GM12878 (cell line): Measurements from ENCODE around the gene ANKRD66.

Source experiments
- ATF7 ChIP-seq: fragments of 450-650 bp; IDR thresholded peaks from 2 replicates; pipeline ENCODE4 v1.6.1; 2016; ENCODE audit warnings: low read depth, mild to moderate bottlenecking
- CREB1 ChIP-seq: IDR thresholded peaks from 2 replicates; pipeline ENCODE4 v1.6.1; 2012; ENCODE audit warnings: low read depth, mild to moderate bottlenecking, inconsistent platforms
- FOXM1 ChIP-seq: IDR thresholded peaks from 2 replicates; pipeline ENCODE4 v1.6.1; 2012; ENCODE audit warnings: low read depth, mild to moderate bottlenecking, inconsistent platforms, low read length, moderate library complexity
- HDAC6 ChIP-seq: fragments of 200-600 bp; sonication (generic); IDR thresholded peaks from one replicate; pipeline ENCODE4 v1.8.0; 2017; ENCODE audit warnings: antibody characterized with exemption; ENCODE audit not compliant: unreplicated experiment
- SPI1 ChIP-seq: IDR thresholded peaks from 2 replicates; pipeline ENCODE4 v1.6.1; 2011; ENCODE audit warnings: low read depth, mild to moderate bottlenecking, low read length, moderate library complexity, borderline replicate concordance; ENCODE audit not compliant: insufficient read depth
- TAF1 ChIP-seq: IDR thresholded peaks from 2 replicates; pipeline ENCODE4 v1.6.1; 2011; ENCODE audit warnings: mild to moderate bottlenecking, low read depth, low read length, borderline replicate concordance
- TF ChIP-seq, protein P1 (sequence below): fragments of 450-650 bp; IDR thresholded peaks from 2 replicates; pipeline ENCODE4 v1.6.1; 2017; ENCODE audit warnings: mild to moderate bottlenecking
- TF ChIP-seq, protein P2 (sequence below), 3 experiments: IDR thresholded peaks in 2 of 3; conservative IDR thresholded peaks in 1 of 3; 2 replicates each; pipeline ENCODE4 v1.5.1; 2011; ENCODE audit warnings: low read depth in 3 of 3, low read length in 3 of 3, mild to moderate bottlenecking in 3 of 3, control low read depth in 2 of 3, moderate library complexity in 2 of 3, inconsistent platforms in 1 of 3, mixed read lengths in 1 of 3; ENCODE audit not compliant: control insufficient read depth in 2 of 3, insufficient read depth in 1 of 3; ENCODE audit errors: extremely low read depth in 1 of 3
- TF ChIP-seq, protein P3 (sequence below): IDR thresholded peaks from 2 replicates; pipeline ENCODE4 v1.6.1; 2012; ENCODE audit warnings: low read depth, low read length, improper control_type of control experiment

DNA sequence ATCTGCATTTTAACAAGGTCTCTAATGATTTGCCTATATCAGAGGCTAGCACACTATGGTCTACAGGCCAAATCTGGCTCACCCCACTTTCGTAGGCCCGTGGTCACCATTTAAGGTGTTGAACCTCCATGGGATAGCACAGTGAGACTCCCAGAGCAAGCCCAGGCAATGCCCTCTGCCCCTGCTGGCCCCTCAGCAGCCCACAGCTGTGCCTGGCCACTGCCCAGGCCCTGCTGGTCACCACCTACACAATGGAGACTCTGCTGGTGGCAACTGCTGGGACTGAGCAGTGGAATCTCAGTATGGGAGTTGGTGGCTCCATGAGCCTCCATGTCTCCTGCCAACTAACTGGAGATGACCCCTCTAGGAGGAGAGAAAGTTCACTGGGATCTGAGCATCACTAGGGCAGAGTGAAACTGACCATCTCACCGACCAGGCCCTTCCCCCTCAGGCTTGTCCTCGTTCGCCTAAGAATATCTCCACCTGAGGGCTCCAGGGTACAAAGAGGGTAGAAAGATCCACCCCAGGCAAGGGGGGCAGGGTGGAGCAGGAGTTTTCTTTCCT, 2.3 kb downstream of the ANKRD66 start:
- TF ChIP-seq HDAC6, result no peak
- TF ChIP-seq TAF1, result no peak
- TF ChIP-seq, protein P1, sequence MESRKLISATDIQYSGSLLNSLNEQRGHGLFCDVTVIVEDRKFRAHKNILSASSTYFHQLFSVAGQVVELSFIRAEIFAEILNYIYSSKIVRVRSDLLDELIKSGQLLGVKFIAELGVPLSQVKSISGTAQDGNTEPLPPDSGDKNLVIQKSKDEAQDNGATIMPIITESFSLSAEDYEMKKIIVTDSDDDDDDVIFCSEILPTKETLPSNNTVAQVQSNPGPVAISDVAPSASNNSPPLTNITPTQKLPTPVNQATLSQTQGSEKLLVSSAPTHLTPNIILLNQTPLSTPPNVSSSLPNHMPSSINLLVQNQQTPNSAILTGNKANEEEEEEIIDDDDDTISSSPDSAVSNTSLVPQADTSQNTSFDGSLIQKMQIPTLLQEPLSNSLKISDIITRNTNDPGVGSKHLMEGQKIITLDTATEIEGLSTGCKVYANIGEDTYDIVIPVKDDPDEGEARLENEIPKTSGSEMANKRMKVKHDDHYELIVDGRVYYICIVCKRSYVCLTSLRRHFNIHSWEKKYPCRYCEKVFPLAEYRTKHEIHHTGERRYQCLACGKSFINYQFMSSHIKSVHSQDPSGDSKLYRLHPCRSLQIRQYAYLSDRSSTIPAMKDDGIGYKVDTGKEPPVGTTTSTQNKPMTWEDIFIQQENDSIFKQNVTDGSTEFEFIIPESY, result no peak
- no peak for TF ChIP-seq ATF7
- TF ChIP-seq FOXM1, result no peak
- TF ChIP-seq SPI1, result no peak
- TF ChIP-seq, protein P2, sequence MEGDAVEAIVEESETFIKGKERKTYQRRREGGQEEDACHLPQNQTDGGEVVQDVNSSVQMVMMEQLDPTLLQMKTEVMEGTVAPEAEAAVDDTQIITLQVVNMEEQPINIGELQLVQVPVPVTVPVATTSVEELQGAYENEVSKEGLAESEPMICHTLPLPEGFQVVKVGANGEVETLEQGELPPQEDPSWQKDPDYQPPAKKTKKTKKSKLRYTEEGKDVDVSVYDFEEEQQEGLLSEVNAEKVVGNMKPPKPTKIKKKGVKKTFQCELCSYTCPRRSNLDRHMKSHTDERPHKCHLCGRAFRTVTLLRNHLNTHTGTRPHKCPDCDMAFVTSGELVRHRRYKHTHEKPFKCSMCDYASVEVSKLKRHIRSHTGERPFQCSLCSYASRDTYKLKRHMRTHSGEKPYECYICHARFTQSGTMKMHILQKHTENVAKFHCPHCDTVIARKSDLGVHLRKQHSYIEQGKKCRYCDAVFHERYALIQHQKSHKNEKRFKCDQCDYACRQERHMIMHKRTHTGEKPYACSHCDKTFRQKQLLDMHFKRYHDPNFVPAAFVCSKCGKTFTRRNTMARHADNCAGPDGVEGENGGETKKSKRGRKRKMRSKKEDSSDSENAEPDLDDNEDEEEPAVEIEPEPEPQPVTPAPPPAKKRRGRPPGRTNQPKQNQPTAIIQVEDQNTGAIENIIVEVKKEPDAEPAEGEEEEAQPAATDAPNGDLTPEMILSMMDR (IDR thresholded peaks at IDR 0.05 in 2 of 3, conservative IDR thresholded peaks at IDR 0.05 in 1 of 3; ENCODE audit: control insufficient read depth in 2 of 3, extremely low read depth in 1 of 3, insufficient read depth in 1 of 3, low read depth in 3 of 3, low read length in 3 of 3), result no peak
- no peak for TF ChIP-seq CREB1
- TF ChIP-seq, protein P3, sequence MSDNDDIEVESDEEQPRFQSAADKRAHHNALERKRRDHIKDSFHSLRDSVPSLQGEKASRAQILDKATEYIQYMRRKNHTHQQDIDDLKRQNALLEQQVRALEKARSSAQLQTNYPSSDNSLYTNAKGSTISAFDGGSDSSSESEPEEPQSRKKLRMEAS, result no peak
